Subcutaneous adipose tissue (tissue), 4 donors: ENCODE results near the gene SLC39A12. TPM values are rescaled to one million over a fixed set of nuclear protein-coding genes. Genes with fewer than 3 reads are reported as not detected.

Experiments used
- CTCF ChIP-seq: fragments of 450-650 bp; IDR thresholded peaks from one replicate; pipeline ENCODE4 v1.5.1; 2016; ENCODE audit warnings: low read depth, mild to moderate bottlenecking, control low read depth, antibody characterized with exemption, moderate library complexity
- total RNA-seq, 4 donors: library from RNA; depleted of rRNA; stranded (reverse); fragments of >200 nt; gene quantifications; one replicate each; pipeline ENCODE4 v1.1.0, GENCODE V29; 2016

SLC39A12 gene
- total RNA-seq, result under 1 TPM in 2 of 4 donors, not detected in 2; 0.17 to 0.49 TPM

GRCh38 chr10:17951868-17952371, at the start of gene SLC39A12:
TSS of gene SLC39A12 (plus strand) at chr10:17951918. CDS start at chr10:17953277, 1,359 bp downstream.
- TF ChIP-seq CTCF, result no peak

- TF ChIP-seq CTCF, result no peak
Observed at GRCh38 chr10:17904564-17904963, 47.2 kb upstream of the SLC39A12 start.

GRCh38 chr10:17905491-17905890, 46.2 kb upstream of the SLC39A12 start:
- no peak for TF ChIP-seq CTCF

- no peak for TF ChIP-seq CTCF
Observed at GRCh38 chr10:17906002-17906401, 45.7 kb upstream of the SLC39A12 start.

GRCh38 chr10:17907641-17908040, 44.1 kb upstream of the SLC39A12 start:
- TF ChIP-seq CTCF, result no peak

- no peak for TF ChIP-seq CTCF
Observed at GRCh38 chr10:17910125-17910789, 41.5 kb upstream of the SLC39A12 start.

- TF ChIP-seq CTCF, result no peak
Observed at GRCh38 chr10:17912754-17913153, 39.0 kb upstream of the SLC39A12 start.
